Tibial nerve (tissue), 4 donors: ENCODE measurements around the gene ARMH1.

Experiments used
- EP300 ChIP-seq, 2 donors: sonication (generic); formaldehyde crosslinking; IDR thresholded peaks; one replicate each; pipeline ENCODE4 v1.6.1; 2017; ENCODE audit warnings: antibody characterized with exemption in 2 of 2, mild to moderate bottlenecking in 1 of 2
- POLR2A ChIP-seq, 2 donors: fragments of 450-650 bp; IDR thresholded peaks; one replicate each; pipeline ENCODE4 v1.6.1; 2017; ENCODE audit warnings: antibody characterized with exemption in 2 of 2, mild to moderate bottlenecking in 2 of 2, moderate library complexity in 2 of 2
- TF ChIP-seq, protein P1 (sequence below), 5 experiments: fragments of 200-600 bp in 3 of 5; fragments of 450-650 bp in 2 of 5; sonication (generic) in 3 of 5; IDR thresholded peaks; one replicate each; pipeline ENCODE4 v1.5.1; 2016 to 2019; ENCODE audit warnings: antibody characterized with exemption in 5 of 5, mild to moderate bottlenecking in 3 of 5, moderate library complexity in 2 of 5

DNA sequence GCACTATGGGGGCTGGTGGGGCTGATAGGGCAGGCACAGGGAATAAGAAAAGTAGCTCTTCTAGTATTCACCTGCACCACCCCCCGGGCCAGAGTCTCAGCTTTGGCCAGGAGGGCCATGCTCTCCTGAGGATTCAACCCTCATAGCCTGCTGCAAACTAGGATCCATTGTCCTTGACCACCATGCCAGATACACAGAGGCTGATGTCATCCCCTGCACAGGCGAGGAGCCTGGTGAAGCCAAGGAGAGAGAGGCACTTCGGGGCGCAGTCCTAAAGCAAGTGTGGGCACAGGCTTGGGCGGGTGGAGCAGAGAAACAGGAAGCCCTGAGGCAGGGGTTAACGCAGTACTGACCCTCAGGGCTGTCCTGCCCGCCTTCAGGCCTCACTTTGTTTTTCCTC, 29.7 kb upstream of the ARMH1 start:
- TF ChIP-seq, protein P1, sequence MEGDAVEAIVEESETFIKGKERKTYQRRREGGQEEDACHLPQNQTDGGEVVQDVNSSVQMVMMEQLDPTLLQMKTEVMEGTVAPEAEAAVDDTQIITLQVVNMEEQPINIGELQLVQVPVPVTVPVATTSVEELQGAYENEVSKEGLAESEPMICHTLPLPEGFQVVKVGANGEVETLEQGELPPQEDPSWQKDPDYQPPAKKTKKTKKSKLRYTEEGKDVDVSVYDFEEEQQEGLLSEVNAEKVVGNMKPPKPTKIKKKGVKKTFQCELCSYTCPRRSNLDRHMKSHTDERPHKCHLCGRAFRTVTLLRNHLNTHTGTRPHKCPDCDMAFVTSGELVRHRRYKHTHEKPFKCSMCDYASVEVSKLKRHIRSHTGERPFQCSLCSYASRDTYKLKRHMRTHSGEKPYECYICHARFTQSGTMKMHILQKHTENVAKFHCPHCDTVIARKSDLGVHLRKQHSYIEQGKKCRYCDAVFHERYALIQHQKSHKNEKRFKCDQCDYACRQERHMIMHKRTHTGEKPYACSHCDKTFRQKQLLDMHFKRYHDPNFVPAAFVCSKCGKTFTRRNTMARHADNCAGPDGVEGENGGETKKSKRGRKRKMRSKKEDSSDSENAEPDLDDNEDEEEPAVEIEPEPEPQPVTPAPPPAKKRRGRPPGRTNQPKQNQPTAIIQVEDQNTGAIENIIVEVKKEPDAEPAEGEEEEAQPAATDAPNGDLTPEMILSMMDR (IDR thresholded peaks at IDR 0.05) = no peak
- TF ChIP-seq EP300 (IDR thresholded peaks at IDR 0.05) (no peak), POLR2A (IDR thresholded peaks at IDR 0.05) (no peak)
